ENCODE measurements around the gene DNAJC22.
"Not testable (repeated sequence)": the region's sequence is repeated elsewhere in the genome, so short reads cannot be mapped to it uniquely, and the experiment has no call there.

The DNAJC22 gene

GRCh38 chr12:49375406-49375805, 28.7 kb downstream of the DNAJC22 start:
- no peak for DNase-seq (ENCODE audit: low spot score)

- DNase-seq (ENCODE audit: low spot score), result no peak
Measured at GRCh38 chr12:49377386-49377785, 30.7 kb downstream of the DNAJC22 start.

GRCh38 chr12:49380184-49380583, 33.5 kb downstream of the DNAJC22 start:
- not testable (repeated sequence) for DNase-seq (ENCODE audit: low spot score)

- no peak for DNase-seq (ENCODE audit: low spot score)
Measured at GRCh38 chr12:49388682-49389386, 42.1 kb downstream of the DNAJC22 start.

GRCh38 chr12:49389387-49389703, 42.7 kb downstream of the DNAJC22 start:
- no peak for DNase-seq (ENCODE audit: low spot score)

- no peak for DNase-seq (ENCODE audit: low spot score)
Measured at GRCh38 chr12:49397000-49397399, 50.3 kb downstream of the DNAJC22 start.

- DNase-seq (ENCODE audit: low spot score), result no peak
Measured at GRCh38 chr12:49400304-49400703, 53.6 kb downstream of the DNAJC22 start.
